ENCODE measurements around the gene GPI.
"Not testable (repeated sequence)": the region's sequence is repeated elsewhere in the genome, so short reads cannot be mapped to it uniquely, and the experiment has no call there.

Gene GPI

GRCh38 chr19:34387446-34387810 is 22.4 kb downstream of the GPI start:
- TF ChIP-seq CTCF (IDR thresholded peaks at IDR 0.05; ENCODE audit: poor library complexity, severe bottlenecking) = no peak
- no peak for DNase-seq (ENCODE audit: low spot score)
- H3K36me3 ChIP-seq (ENCODE audit: low read depth) = peaks cover 89% of the 10 kb centered on the region

GRCh38 chr19:34388745-34389144 is 23.7 kb downstream of the GPI start:
- not testable (repeated sequence) for H3K4me3 ChIP-seq (ENCODE audit: severe bottlenecking); H3K27ac ChIP-seq (ENCODE audit: poor library complexity, severe bottlenecking); H3K4me1 ChIP-seq (ENCODE audit: insufficient read depth, poor library complexity, severe bottlenecking); H3K27me3 ChIP-seq (ENCODE audit: insufficient read depth, poor library complexity, severe bottlenecking); ATAC-seq (ENCODE audit: low read depth); H3K9me3 ChIP-seq (ENCODE audit: severe bottlenecking); DNase-seq (ENCODE audit: low spot score)
- H3K36me3 ChIP-seq (ENCODE audit: low read depth) = peaks cover 84% of the 10 kb centered on the region

More at GRCh38 chr19:34387446-34387810, 22.4 kb downstream of the GPI start:
- Histone ChIP-seq H3K27ac (ENCODE audit: poor library complexity, severe bottlenecking) (no peak overlapping the region), H3K4me3 (ENCODE audit: severe bottlenecking) (no peak overlapping the region), H3K4me1 (ENCODE audit: insufficient read depth, poor library complexity, severe bottlenecking) (no peaks in the 10 kb centered on the region), H3K27me3 (ENCODE audit: insufficient read depth, poor library complexity, severe bottlenecking) (no peaks in the 10 kb centered on the region), H3K9me3 (ENCODE audit: severe bottlenecking) (no peaks in the 10 kb centered on the region)
- no peak for ATAC-seq (ENCODE audit: low read depth)

- no peak for DNase-seq (ENCODE audit: low spot score)
- H3K27ac ChIP-seq (ENCODE audit: poor library complexity, severe bottlenecking) = no peak overlapping the region
- no peaks in the 10 kb centered on the region for H3K4me1 ChIP-seq (ENCODE audit: insufficient read depth, poor library complexity, severe bottlenecking)
- peaks cover 77% of the 10 kb centered on the region for H3K36me3 ChIP-seq (ENCODE audit: low read depth)
- H3K9me3 ChIP-seq (ENCODE audit: severe bottlenecking) = no peaks in the 10 kb centered on the region
- no peak for ATAC-seq (ENCODE audit: low read depth)
- H3K4me3 ChIP-seq (ENCODE audit: severe bottlenecking) = no peak overlapping the region
- no peak for TF ChIP-seq CTCF (IDR thresholded peaks at IDR 0.05; ENCODE audit: poor library complexity, severe bottlenecking)
- H3K27me3 ChIP-seq (ENCODE audit: insufficient read depth, poor library complexity, severe bottlenecking) = no peaks in the 10 kb centered on the region
Measured at GRCh38 chr19:34391813-34392212, 26.8 kb downstream of the GPI start.

GRCh38 chr19:34393031-34393430 is 28.0 kb downstream of the GPI start:
- DNase-seq (ENCODE audit: low spot score) = no peak
- Histone ChIP-seq H3K9me3 (ENCODE audit: severe bottlenecking) (no peaks in the 10 kb centered on the region), H3K4me3 (ENCODE audit: severe bottlenecking) (no peak overlapping the region), H3K27ac (ENCODE audit: poor library complexity, severe bottlenecking) (no peak overlapping the region), H3K36me3 (ENCODE audit: low read depth) (peaks cover 77% of the 10 kb centered on the region), H3K27me3 (ENCODE audit: insufficient read depth, poor library complexity, severe bottlenecking) (no peaks in the 10 kb centered on the region), H3K4me1 (ENCODE audit: insufficient read depth, poor library complexity, severe bottlenecking) (no peaks in the 10 kb centered on the region)
- no peak for ATAC-seq (ENCODE audit: low read depth)
- TF ChIP-seq CTCF (IDR thresholded peaks at IDR 0.05; ENCODE audit: poor library complexity, severe bottlenecking) = no peak

GRCh38 chr19:34393629-34394028 is 28.6 kb downstream of the GPI start:
- no peak for DNase-seq (ENCODE audit: low spot score)
- H3K27ac ChIP-seq (ENCODE audit: poor library complexity, severe bottlenecking) = no peak overlapping the region

More at GRCh38 chr19:34393629-34394028, 28.6 kb downstream of the GPI start:
- TF ChIP-seq CTCF (IDR thresholded peaks at IDR 0.05; ENCODE audit: poor library complexity, severe bottlenecking) = no peak
- ATAC-seq (ENCODE audit: low read depth) = no peak
- H3K9me3 ChIP-seq (ENCODE audit: severe bottlenecking) = no peaks in the 10 kb centered on the region
- peaks cover 75% of the 10 kb centered on the region for H3K36me3 ChIP-seq (ENCODE audit: low read depth)
- no peaks in the 10 kb centered on the region for H3K4me1 ChIP-seq (ENCODE audit: insufficient read depth, poor library complexity, severe bottlenecking)
- H3K4me3 ChIP-seq (ENCODE audit: severe bottlenecking) = no peak overlapping the region
- no peaks in the 10 kb centered on the region for H3K27me3 ChIP-seq (ENCODE audit: insufficient read depth, poor library complexity, severe bottlenecking)

Measured in RWPE2 (cell line).